ENCODE data around the gene WNT9A.

DNA sequence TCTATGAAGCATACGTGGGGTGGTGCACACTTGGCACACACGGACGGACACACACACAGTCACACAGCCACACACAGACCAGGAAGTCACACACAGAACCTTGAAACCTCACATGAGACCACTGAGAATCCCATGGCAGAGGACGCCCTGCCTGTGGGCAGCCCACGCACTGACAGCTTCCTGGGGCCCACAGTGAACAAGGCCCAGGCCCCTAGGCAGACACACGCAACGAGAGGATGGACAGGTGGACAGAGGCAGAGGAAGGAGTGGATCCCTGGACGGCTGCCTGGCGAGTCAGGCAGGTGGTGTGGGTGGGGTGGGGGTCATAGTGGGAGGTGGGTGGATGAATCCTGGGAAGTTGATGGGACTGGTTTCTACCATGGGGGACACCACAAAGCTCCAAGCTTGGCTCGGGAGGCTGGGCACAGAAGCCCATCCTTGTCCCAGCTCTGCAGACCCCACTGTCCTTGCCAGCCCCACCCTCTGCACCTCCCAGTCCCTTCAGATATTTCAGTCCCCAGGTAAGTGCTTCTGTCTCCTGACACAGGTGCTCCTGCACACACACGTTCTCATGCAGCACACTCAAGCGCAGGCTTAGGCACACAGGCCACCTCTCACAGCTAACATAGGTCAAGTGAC, 49.1 kb downstream of the WNT9A start:
- TF ChIP-seq, protein P1, sequence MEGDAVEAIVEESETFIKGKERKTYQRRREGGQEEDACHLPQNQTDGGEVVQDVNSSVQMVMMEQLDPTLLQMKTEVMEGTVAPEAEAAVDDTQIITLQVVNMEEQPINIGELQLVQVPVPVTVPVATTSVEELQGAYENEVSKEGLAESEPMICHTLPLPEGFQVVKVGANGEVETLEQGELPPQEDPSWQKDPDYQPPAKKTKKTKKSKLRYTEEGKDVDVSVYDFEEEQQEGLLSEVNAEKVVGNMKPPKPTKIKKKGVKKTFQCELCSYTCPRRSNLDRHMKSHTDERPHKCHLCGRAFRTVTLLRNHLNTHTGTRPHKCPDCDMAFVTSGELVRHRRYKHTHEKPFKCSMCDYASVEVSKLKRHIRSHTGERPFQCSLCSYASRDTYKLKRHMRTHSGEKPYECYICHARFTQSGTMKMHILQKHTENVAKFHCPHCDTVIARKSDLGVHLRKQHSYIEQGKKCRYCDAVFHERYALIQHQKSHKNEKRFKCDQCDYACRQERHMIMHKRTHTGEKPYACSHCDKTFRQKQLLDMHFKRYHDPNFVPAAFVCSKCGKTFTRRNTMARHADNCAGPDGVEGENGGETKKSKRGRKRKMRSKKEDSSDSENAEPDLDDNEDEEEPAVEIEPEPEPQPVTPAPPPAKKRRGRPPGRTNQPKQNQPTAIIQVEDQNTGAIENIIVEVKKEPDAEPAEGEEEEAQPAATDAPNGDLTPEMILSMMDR (IDR thresholded peaks at IDR 0.05) = no peak
- no peak for TF ChIP-seq POLR2AphosphoS5 (IDR thresholded peaks at IDR 0.05)
- no peak for TF ChIP-seq POLR2A (IDR thresholded peaks at IDR 0.05)
- no peak for TF ChIP-seq EP300 (IDR thresholded peaks at IDR 0.05)

Data from upper lobe of left lung (tissue), 4 donors.